ENCODE measurements around the gene SUPT16H.
"Not testable (repeated sequence)": the region's sequence is repeated elsewhere in the genome, so short reads cannot be mapped to it uniquely, and the experiment has no call there.

Gene SUPT16H

DNA sequence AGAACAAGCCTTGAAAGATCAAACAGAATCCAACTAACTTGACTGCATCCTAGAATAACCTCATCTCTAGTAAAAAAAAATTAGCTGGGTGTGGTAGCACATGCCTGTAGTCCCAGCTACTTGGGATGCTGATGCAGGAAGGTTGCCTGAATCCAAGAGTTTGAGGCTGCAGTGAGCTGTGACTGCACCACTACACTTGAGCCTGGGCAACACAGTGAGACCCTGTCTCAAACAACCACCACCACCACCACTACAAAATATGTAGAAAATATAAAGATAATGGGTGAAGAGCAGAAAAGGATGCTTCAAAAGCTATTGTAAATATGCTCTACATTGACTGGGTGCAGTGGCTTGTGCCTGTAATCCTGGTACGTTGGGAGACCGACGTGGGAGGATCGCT, 27.3 kb downstream of the SUPT16H start:
- DNase-seq, result no peak

DNA sequence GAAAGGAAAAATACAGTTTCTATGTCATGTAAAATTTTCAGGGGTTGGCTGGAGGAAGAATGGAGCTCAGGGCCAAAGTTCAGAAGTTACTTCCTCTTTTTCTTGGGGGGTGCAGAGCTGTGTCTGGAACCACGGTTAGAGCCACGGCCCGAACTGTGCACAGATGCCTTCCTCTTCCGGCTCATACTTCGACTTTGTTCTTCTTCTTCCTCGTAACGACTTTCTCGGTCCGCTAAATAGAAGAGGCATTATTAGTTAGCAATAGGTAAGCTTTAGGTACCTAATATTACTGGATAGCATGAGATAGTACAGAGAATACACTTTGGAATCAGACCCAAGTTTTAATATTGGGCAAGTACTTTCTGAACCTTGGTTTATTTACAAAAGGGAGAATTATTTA, 31.2 kb downstream of the SUPT16H start:
- peak; percentile 88 for DNase-seq

DNA sequence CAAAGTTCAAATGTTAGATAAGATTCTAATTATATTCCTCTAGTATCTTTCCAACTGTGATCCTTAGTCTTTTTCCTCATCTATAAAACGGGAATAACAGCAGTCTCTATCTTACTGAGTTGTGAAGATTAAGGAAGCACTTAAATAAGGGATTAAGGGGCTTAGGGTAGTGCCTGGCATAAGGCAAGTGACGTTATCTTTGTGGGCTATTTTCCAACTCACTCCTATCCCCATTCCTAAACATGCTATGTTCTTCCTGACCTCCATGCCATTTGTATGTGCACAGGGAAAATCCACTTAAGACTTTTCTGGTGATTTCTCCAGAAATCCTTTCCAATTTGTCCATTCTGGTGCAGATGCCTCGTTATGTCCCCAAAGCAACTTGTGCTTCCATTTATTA, 33.3 kb downstream of the SUPT16H start:
- DNase-seq, result no peak

DNA sequence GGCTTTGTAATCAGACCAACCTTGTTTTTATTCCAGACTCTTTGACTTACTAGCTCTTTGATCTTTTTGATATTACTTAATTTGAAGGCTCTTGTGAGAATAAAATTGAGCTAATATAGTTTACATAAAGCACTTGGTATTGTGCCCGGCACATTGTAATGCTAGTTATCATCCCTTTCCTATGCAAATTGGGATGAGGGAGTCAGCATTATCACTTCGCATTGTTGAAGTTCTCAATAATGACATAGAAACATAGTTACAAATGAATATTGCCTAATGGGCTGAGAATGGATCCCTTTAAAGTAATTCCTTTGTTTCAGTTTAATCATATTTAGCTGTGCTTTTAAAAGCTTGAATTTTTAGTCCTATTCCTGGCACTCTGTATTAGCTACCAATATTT, 36.6 kb downstream of the SUPT16H start:
- DNase-seq, result no peak

DNA sequence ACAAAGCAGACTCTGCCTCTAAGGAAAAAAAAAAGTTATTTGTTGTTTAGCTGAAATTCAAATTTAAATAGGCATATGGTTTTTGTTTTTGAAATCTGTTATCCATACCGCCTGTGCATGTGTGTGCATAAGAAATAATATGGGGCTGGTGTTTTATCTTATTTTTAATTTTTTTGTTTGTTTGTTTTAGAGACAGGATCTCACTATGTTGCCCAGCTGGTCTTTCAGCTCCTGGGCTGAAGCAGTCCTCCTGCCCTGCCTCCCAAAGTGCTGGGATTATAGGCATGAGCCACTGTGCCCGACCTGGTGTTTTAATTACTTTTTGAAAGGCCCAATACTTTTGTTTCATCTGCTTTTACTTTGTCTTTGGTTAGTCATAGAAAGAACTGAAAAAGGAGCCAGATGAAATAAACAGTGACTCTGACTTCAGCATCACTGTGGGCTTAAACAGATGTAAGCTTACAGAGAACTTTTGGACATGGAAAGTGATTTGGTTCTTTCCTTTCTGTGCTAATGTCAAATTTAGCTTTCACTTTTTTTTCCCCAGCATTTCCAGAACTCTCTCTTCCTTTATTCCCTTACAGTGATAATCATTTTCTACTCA, 37.2 kb downstream of the SUPT16H start:
- no peak for DNase-seq

DNA sequence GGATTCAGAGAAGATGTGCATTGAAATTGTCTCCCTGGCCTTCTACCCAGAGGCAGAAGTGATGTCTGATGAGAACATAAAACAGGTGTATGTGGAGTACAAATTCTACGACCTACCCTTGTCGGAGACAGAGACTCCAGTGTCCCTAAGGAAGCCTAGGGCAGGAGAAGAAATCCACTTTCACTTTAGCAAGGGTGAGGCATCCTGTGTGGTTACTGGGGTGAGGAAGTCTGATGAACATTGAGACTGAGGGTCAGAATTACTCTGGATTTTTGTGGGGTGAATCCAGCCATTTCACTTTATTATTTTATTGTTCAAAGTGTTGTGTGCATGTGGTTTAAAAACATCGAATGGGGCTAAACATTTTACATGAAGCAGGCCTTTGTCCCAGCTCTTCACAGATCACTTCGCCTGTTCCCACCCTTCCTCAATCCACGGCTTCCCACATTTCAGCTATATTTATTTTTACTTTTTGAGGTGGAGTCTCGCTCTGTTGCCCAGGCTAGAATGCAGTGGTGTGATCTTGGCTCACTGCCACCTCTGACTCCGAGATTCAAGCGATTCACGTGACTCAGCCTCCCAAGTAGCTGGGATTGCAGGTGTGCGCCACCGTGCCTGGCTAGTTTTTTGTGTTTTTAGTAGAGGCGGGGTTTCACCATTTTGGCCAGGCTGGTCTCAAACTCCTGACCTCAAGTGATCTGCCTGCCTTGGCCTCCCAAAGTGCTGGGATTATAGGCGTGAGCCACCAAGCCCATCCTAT, 40.6 kb downstream of the SUPT16H start:
- DNase-seq, result no peak

DNA sequence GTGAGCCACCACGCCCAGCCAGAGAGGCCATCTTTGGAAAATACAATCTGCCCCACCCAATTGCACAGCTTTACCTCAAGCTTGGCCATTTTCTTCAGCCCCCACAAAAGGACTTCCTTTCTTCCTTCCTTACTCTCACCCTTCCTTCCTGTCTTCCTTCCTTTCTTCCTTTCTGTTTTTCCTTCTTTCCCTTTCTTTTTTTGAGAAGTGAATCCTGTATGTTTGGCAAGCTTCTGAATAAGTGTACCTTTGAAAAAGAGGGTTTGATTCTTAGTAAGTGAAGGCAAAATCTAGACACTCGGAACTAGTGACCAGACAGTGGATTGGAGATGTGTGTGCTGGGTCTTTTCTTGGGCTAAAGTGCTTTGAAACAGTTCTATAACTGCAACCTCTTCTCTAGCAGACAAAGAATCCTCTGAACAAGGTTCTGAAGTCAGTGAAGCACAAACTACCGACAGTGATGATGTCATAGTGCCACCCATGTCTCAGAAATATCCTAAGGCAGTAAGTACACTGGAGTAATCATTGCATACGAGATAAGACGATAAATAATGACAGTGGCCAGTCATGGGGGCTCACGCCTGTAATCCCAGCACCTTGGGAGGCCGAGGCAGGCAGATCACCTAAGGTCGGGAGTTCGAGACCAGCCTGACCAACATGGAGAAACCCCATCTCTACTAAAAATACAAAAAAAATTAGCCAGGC, 49.5 kb downstream of the SUPT16H start:
- DNase-seq, result no peak

DNA sequence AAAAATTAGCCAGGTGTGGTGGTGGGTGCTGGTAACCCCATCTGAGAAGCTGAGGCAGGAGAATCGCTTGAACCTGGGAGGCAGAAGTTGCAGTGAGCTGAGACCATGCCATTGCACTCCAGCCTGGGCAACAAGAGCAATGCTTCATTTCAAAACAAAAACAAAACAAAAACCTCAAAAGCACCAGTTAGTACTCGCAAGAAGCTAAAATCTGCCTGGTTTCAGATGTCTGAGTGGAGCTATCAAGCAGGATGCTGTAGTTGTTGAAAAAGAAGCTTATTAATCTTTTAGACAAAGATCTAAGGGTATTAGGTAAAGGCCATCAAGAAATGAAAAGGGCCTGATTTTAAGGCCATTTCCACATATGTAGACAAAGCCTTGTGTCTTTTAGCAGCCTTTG, 50.9 kb downstream of the SUPT16H start:
- no peak for DNase-seq

DNA sequence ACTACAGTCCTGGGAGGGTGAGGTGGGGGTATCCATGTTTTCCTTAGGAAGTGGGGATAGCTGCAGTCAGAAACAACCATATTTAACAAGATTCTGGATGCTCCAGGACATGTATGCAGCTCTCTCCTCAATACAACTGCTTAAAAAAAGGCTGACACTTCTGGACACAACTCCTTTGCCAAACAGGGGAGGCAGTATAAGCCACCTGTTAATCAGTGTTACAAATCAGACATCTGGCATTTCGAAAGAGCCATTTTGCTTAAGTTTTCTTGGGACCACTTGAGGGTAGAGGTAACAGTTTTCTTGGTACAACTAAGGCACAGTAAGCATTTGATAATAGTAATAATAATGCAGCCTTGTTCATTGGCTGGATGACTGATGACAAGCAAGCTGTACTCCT, 56.8 kb downstream of the SUPT16H start:
- peak; percentile 58 for DNase-seq

DNA sequence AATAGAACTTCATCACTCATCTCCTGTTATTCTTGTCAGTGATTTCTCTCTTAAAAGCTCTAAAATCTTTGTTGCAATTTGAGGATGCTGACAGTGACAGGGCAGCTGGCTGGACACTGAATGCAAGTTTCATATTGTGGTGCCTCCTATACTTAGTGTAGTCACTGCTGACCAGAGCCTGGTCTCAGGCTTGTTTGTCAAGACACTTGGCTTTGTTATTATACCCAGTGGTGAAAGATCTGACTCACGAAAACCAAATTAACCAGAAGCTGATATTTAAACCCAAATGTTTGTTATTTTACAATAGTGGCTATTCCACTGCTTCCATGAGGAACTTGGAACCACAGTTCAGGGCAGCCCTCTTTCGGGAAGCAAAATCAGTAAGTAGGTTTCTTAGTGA, 61.1 kb downstream of the SUPT16H start:
- no peak for DNase-seq

DNA sequence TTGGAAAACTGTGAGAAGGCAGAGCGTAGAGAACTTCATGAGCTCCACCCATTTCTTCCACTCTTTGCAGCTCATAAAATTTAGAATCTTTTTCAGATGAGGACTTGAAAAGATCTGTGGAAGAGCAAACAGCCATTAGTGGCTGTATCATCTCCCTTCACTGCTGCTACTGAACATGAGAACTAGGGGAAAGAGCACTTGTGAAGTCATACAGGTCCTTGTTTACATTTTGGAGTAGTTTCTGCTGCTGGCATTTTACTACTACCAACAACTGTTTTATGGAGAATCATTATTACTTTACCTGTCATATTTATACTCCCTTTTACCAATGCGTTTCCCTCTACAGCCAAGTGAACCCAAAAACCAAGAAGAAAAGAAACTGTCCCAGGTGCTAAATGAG, 62.9 kb downstream of the SUPT16H start:
- no peak for DNase-seq

DNA sequence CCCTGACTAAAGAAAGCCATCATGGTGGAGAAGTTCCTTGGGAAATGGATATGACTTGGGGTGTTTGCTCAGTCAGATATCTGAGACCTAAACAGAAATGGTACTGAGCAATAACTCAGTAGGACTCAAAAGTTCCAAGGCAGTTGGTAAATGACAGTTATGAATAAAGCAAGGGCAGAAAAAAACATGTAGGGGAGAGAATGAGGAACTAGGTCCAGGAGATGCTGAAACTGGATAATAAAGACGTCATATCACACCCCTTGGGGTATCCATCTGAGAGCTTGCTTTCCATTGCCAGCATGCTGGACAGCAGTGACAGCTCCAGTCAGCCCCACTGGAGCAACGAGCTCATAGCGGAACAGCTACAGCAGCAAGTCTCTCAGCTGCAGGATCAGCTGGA, 66.4 kb downstream of the SUPT16H start:
- DNase-seq, result peak; percentile 82

DNA sequence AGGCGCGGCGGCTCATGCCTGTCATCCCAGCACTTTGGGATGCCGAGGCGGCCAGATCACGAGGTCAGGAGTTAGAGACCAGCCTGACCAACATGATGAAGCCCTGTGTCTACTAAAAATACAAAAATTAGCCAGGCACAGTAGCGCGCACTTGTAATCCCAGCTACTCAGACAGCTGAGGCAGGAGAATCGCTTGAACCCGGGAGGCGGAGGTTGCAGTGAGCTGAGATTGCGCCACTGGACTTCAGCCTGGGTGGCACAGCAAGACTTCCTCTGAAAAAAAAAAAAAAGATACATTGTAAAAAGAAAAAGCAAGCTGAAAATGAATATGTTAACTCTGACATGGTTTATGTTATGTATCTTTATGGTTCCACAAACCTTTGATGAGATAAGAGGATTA, 70.3 kb downstream of the SUPT16H start:
- DNase-seq, result no peak

DNA sequence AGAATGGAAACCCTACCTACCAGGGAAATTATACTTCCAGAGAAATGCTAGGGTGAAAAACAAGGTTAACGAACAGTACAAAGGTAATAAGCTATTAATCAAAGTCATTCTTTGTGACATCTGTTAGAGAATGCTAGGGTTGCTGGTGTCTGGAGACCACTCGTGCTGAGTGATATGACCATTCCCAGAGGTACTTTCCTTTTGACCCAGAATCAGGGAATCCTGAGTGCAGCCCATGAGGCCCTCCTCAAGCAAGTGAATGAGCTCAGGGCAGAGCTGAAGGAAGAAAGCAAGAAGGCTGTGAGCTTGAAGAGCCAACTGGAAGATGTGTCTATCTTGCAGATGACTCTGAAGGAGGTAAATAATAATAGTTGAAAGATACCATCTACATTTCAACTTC, 72.2 kb downstream of the SUPT16H start:
- no peak for DNase-seq

DNA sequence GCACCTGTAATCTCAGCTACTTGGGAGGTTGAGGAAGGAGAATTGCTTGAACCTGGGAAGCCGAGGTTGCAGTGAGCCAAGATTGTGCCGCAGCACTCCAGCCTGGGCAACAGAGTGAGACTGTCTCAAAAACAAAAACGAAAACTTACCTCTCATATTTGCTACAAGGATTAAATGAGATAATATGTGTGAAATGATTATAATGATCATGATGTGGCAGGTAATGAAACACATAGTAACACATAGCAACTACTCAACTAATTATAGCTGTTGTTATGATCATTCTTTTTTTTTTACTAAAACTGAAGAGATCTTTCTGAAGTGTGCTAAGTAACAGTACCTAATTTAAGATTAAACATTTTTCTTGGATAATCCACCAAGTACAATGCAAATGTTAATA, 73.9 kb downstream of the SUPT16H start:
- DNase-seq, result no peak

DNA sequence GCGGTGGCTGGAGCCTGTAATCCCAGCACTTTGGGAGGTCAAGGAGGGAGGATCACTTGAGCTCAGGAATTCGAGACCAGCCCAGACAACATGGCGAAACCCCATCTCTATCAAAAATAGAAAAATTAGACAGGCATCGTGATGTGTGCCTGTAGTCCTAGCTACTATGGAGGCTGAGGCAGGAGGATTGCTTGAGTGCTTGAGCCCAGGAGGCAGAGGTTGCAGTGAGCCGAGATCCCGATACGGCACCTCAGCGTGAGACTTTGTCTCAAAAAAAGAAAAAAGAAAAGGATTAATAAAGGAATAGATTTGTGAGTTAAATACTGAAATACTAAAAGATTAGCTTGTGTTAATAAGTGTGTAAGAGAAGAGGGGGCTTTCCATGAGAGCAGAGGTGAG, 74.6 kb downstream of the SUPT16H start:
- DNase-seq, result no peak

DNA sequence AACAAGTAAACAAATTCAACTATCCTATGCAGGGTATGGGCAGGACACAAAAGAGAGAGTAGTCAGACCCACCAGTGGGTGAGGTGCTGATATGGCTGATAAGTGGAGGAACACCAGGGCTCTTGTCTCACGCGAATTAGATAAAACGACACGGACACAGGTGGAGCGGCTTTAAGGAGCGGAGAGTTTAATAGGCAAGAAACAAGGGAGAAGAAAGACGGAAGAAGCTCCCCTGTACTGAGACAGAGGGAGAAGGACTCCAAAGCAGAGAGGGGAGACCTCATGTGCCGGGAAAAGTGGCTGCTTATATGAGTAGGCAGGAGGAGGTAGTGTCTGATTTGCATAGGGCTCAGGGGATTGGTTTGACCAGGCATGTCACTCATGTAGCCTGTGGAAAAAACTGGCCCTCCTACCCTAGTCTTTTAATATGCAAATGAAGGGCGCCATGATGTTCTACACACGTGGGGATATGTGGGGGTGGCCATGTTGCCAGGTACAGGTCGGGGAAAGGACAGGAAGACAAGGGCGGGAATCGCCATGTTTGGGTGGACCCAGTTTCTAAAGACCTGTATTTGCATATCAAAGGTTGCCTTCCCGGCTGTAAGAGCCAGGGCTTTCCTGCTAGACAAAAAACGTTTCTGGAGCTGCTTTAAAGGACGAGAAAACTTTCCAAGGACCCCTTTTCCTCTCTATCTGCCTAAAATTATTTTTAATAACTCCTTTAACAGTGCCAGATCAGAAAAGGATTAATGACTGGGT, 75.2 kb downstream of the SUPT16H start:
- DNase-seq, result peak; percentile 97

DNA sequence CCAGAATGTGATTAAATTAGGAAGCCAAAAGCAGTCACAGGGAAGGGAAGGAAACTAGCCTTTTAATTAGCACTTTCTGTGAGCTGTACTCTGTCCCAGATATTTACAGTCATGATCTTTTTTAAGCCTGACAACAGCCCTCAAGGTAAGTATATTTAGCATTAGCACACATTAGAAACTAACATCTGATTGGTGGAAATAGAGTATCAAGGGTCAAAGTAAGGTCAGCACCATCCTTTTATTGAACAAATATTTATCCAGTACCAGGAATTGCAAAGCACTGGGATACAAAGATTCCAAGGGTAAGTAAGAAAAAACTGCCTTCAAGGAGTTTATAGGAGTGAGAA, 75.7 kb downstream of the SUPT16H start:
- DNase-seq, result no peak

DNA sequence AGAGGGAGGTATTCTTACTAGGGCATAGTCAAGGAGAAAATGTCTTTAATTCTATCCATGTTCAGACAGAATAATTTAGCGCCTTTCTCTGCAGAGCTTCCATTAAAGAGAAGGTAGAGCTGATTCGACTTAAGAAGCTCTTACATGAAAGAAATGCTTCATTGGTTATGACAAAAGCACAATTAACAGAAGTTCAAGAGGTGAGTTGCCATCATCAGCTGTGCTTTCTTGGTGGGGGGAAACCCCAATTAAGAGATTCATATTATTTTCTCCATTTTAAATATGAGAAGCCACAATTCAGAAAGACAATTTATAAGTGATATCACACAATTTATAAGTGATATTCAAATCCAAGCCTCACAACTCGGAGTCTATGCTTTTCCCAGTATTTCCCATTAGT, 76.2 kb downstream of the SUPT16H start:
- DNase-seq, result no peak

DNA sequence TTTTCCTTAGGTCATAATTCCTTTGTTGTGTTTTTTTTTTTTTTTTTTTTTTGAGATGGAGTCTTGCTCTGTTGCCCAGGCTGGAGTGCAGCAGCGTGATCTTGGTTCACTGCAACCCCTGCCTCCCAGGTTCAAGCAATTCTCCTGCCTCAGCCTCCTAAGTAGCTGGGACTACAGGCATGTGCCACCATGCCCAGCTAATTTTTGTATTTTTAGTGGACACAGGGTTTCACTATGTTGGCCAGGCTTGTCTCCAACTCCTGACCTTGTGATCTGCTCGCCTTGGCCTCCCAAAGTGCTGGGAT, 81.0 kb downstream of the SUPT16H start:
- DNase-seq, result not testable (repeated sequence)

DNA sequence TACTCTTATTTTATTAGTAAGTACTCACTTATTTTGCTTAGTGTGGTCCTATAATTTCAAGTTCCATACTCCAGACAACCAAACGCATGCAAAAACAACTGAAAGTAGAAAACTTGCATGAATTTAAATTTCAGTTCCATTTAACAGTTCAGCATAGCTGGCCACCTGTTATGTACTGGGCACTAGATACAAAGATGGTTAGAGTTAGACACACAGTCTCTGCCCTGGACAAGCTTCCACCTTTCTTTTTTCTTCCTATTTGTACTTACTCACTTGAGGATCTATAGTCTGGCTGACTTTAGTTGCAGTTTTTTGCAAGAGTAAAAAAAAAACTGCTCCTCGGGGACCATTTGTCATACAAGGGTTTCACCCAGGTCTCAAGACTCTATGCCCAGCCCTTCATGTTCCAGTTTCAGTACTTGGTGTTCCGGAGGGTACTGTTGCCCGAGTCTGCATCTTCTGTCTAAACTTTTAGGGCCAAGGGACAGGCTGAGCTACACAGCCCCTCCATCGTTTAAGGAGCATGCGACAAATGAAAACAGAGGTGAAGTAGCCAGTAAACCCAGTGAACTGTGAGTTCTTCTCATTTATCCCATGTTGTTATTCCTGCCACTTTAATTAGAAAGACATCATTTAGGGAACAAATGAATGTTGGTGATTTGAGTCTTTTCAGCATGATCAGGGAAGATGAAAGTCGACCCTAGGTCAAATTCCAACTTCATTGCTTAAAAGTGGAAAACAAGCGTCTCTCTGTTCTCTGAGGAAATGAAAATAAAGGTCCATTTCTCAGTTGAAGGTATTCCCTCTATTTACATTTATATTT, 81.6 kb downstream of the SUPT16H start:
- no peak for DNase-seq
